Activated B cell treated with CpG ODN at 0.5 μM for 24 hours (primary cell): ENCODE results near the gene FER. TPM values are rescaled to one million over a fixed set of nuclear protein-coding genes. Genes with fewer than 3 reads are reported as not detected.

ENCODE experiments used
- ATAC-seq: fragments of 200-7000 bp; cut with Tn5 transposase; one replicate; pipeline ENCODE4 v1.10.0; 2021; ENCODE audit warnings: low read depth, mild to moderate bottlenecking, moderate library complexity
- CTCF ChIA-PET: fragments of 350-600 bp; sonication (Branson Sonifier 250); formaldehyde crosslinking; loops from one replicate; lab custom pipeline; 2021; ENCODE audit warnings: antibody characterized with exemption; lab: Charles Lee
- POLR2A ChIA-PET: fragments of 350-600 bp; sonication (Branson Sonifier 250); formaldehyde crosslinking; loops from one replicate; lab custom pipeline; 2021; ENCODE audit warnings: antibody characterized with exemption; lab: Charles Lee
- DNase-seq: peaks from one replicate; pipeline ENCODE4 v3.0.0; 2022
- H3K27ac Mint-ChIP-seq: one replicate; pipeline ENCODE4 v1.8.0; 2020; ENCODE audit warnings: mixed read lengths
- H3K27me3 Mint-ChIP-seq: one replicate; pipeline ENCODE4 v1.8.0; 2021; ENCODE audit warnings: mixed read lengths
- H3K36me3 Mint-ChIP-seq: one replicate; pipeline ENCODE4 v1.8.0; 2021; ENCODE audit warnings: low read depth, mixed read lengths
- H3K4me1 Mint-ChIP-seq: one replicate; pipeline ENCODE4 v1.8.0; 2021; ENCODE audit warnings: mixed read lengths
- H3K4me3 Mint-ChIP-seq: one replicate; pipeline ENCODE4 v1.8.0; 2020; ENCODE audit warnings: mild to moderate bottlenecking, mixed read lengths
- H3K9me3 Mint-ChIP-seq: one replicate; pipeline ENCODE4 v1.8.0; 2020; ENCODE audit warnings: mixed read lengths
- intact Hi-C: fragments of 100-400 bp; cut with micrococcal nuclease; formaldehyde crosslinking; loops from one replicate; pipeline ENCODE4 v1.15.1; 2024
- total RNA-seq: library from RNA; stranded (reverse); gene quantifications from 2 replicates; pipeline ENCODE4 v1.2.3, GENCODE V29; 2022
- TF ChIP-seq, protein P1 (sequence below): fragments of 200-600 bp; IDR thresholded peaks from one replicate; pipeline ENCODE4 v1.8.0; 2022; ENCODE audit warnings: antibody characterized with exemption, mild to moderate bottlenecking

The FER gene
- total RNA-seq, 1 donor from 2014 or later: 17.3 TPM

DNA sequence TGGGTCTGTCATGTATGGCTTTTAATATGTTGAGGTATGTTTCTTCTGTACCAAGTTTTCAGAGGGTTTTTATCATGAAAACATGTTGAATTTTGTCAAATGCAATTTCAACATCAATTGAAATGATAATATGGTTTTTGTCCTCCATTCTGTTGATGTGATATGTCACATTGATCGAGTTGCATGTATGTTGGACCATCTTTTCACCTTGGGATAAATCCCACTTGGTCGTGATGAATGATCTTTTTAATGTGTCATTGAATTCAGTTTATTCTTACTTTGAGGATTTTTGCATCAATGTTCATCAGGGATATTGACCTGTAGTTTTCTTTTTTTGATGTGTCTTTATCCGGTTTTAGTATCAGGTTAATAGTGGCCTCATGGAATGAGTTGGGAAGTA, 373.5 kb downstream of the FER start:
- Mint-ChIP-seq H3K27ac (no peak overlapping the region), H3K36me3 (peaks cover 10% of the 10 kb centered on the region), H3K9me3 (peaks cover 13% of the 10 kb centered on the region), H3K4me3 (no peak overlapping the region), H3K4me1 (no peaks in the 10 kb centered on the region), H3K27me3 (no peaks in the 10 kb centered on the region)
- TF ChIP-seq, protein P1, sequence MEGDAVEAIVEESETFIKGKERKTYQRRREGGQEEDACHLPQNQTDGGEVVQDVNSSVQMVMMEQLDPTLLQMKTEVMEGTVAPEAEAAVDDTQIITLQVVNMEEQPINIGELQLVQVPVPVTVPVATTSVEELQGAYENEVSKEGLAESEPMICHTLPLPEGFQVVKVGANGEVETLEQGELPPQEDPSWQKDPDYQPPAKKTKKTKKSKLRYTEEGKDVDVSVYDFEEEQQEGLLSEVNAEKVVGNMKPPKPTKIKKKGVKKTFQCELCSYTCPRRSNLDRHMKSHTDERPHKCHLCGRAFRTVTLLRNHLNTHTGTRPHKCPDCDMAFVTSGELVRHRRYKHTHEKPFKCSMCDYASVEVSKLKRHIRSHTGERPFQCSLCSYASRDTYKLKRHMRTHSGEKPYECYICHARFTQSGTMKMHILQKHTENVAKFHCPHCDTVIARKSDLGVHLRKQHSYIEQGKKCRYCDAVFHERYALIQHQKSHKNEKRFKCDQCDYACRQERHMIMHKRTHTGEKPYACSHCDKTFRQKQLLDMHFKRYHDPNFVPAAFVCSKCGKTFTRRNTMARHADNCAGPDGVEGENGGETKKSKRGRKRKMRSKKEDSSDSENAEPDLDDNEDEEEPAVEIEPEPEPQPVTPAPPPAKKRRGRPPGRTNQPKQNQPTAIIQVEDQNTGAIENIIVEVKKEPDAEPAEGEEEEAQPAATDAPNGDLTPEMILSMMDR: no peak
- DNase-seq: no peak
- ChIA-PET POLR2A (no interaction called here), CTCF (no interaction called here)
- no peak for ATAC-seq
- intact Hi-C loops: no loop called here

DNA sequence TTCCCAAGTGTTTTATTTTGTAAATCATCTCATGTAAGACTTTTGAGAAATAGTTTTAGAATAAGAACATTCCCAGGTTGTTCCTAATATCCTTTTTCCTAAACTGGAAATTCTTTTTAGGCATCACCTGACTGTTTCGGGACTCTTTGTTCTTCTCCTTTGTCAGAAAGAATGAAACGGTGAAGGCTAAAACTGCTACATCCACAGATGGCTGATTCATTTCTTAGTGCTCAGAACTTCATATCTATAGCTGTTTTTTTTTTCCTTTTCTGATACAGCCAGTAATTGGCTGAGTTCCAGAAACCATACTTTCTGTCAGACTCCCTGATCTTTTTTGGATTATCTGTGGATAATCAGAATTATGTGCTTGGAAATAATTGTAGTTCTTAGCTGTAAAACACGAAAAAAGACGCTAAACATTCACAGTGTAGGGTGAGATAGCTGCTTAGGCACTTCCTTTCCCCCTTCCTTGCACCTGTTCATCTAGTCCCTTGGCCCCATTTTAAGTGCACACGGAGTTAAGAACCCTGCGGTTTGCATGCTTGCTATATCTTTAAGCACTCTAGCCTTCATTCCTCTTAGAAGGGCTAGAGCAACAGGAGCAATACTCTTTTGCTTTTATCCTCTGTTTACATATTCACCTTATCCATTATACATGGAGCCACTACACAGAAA, 378.2 kb downstream of the FER start:
- Mint-ChIP-seq H3K27me3 (no peaks in the 10 kb centered on the region), H3K9me3 (peaks cover 7% of the 10 kb centered on the region), H3K27ac (no peak overlapping the region), H3K36me3 (peaks cover 6% of the 10 kb centered on the region), H3K4me1 (no peaks in the 10 kb centered on the region), H3K4me3 (no peak overlapping the region)
- DNase-seq: no peak
- CTCF ChIA-PET: no interaction called here
- intact Hi-C loops: no loop called here
- no peak for ATAC-seq
- TF ChIP-seq, protein P1: no peak
- POLR2A ChIA-PET: interaction anchor here (0.7 kb wide), 1 partner anchor 12 kb away, joined by 3 read pairs; no protein-coding TSS in a partner anchor

DNA sequence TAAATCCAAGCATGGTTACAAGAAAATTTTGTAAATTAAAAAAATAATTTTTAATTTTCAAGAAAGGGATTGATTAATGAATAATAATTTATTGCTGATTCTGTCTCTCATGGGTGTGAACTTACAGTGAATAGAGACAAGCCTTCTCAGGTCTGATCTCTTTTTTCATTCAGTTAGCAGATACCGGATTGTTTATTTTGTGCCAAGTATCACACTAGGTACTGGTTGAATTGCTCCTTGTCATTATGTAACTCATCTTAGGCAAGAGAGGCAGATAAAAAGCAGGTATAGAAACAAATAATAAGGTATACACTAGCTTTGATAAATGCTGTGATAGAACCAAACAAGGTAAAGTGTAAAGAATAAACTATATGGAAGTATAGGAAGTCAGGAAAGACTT, 378.8 kb downstream of the FER start:
- DNase-seq: no peak
- H3K27ac Mint-ChIP-seq: no peak overlapping the region
- H3K4me3 Mint-ChIP-seq: no peak overlapping the region
- no peaks in the 10 kb centered on the region for H3K4me1 Mint-ChIP-seq
- POLR2A ChIA-PET: interaction anchor here (0.7 kb wide), 1 partner anchor 11 kb away, joined by 3 read pairs; no protein-coding TSS in a partner anchor
- CTCF ChIA-PET: no interaction called here
- no peaks in the 10 kb centered on the region for H3K27me3 Mint-ChIP-seq
- H3K36me3 Mint-ChIP-seq: peaks cover 4% of the 10 kb centered on the region
- TF ChIP-seq, protein P1: no peak
- peaks cover 2% of the 10 kb centered on the region for H3K9me3 Mint-ChIP-seq
- no peak for ATAC-seq
- intact Hi-C loops: no loop called here

DNA sequence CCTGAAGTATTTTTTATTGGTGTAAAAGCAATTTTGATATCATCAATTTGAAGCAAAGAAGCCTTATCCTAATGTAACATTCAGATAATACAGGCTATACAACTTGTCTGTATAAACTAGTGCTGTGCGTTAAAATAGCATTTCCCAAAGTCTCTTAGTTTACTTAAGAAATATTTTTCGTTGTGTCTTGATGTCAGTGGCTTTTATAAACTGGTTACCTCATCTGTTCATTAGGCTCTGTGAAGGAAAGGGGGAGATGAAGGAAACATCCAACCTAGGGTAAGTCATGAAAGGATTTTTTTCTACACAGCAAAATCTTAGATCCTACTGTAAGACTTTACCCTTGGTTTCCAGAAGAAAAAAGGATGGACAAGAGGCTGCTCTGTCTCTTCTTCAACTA, 389.2 kb downstream of the FER start:
- ChIA-PET POLR2A (no interaction called here), CTCF (interaction anchor here (0.6 kb wide), 1 partner anchor 556 kb away, joined by 3 read pairs; no protein-coding TSS in a partner anchor)
- Mint-ChIP-seq H3K4me3 (no peak overlapping the region), H3K9me3 (no peaks in the 10 kb centered on the region), H3K4me1 (peaks cover 10% of the 10 kb centered on the region), H3K27me3 (no peaks in the 10 kb centered on the region), H3K27ac (no peak overlapping the region), H3K36me3 (no peaks in the 10 kb centered on the region)
- DNase-seq: no peak
- TF ChIP-seq, protein P1: no peak
- ATAC-seq: no peak
- intact Hi-C loops: no loop called here

DNA sequence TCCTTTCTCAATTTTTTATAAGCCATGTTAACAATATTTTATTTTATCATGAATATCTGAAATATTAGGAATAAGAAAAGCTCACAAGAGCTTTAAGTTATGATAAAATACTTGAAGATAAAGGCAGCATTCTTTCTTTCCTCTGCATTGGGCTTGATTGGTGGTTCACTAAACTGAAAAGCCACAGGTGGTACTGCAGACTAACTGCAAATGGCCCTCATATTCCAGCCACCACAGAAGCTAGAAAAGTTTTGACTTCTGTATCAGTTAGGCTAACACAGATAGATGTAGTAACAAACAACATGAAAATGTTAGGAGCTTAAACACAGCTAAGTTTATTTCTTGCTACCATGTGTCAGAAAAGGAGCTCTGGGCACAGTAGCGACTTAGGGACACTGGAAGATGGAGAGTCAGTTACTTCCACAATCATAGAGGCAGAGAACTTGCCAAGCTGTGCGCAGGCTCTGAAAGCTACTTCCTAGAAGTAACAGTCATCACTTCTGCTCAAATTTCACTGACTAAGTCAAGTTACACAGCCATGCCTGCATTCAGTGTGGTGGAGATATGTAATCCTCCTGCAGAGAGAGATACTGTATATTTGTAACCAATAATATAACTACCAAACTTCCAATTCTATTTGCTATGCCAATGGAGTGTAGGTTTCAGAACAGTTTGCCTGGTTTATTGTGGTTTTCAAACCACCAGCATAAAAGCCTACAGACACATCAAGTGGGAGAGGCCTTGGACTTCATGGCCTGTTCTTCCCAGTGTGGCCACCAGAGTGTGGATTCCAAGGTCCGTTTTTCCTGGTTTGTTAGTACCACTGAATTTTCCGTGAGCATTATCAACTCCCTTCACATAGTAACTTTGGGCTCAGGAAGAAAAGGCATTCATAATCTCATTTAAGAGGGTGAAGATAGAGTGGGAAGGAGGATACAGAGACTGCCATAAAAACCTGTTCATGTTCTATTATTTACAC, 393.8 kb downstream of the FER start:
- ChIA-PET POLR2A (no interaction called here), CTCF (no interaction called here)
- no peaks in the 10 kb centered on the region for H3K36me3 Mint-ChIP-seq
- no peak for ATAC-seq
- TF ChIP-seq, protein P1: no peak
- H3K4me3 Mint-ChIP-seq: no peak overlapping the region
- no peaks in the 10 kb centered on the region for H3K27me3 Mint-ChIP-seq
- intact Hi-C loops: no loop called here
- no peak overlapping the region for H3K27ac Mint-ChIP-seq
- no peak for DNase-seq
- peaks cover 10% of the 10 kb centered on the region for H3K4me1 Mint-ChIP-seq
- no peaks in the 10 kb centered on the region for H3K9me3 Mint-ChIP-seq
